Endothelial cell of umbilical vein (primary cell): ENCODE measurements around the gene ARF1.

Source experiments
- EZH2 ChIP-seq: IDR thresholded peaks from 2 replicates; pipeline ENCODE4 v1.6.1; 2012; ENCODE audit warnings: borderline replicate concordance, low read depth, mild to moderate bottlenecking, moderate library complexity, low read length, inconsistent platforms; ENCODE audit not compliant: severe bottlenecking
- POLR2A ChIP-seq: IDR thresholded peaks from 2 replicates; pipeline ENCODE4 v1.6.1; 2012; ENCODE audit warnings: low read depth, mild to moderate bottlenecking, control low read depth, low read length
- POLR2AphosphoS5 ChIP-seq: IDR thresholded peaks from 2 replicates; pipeline ENCODE4 v1.6.1; 2012; ENCODE audit warnings: low read depth, mild to moderate bottlenecking, control low read depth, low read length, moderate library complexity; ENCODE audit not compliant: insufficient read depth
- TF ChIP-seq, protein P1 (sequence below), 2 donors: IDR thresholded peaks; 1 replicate in 1 of 2; 2 replicates in 1 of 2; pipeline ENCODE4 v1.5.1; 2011; ENCODE audit warnings: low read length in 2 of 2, mild to moderate bottlenecking in 2 of 2, moderate library complexity in 2 of 2, control low read depth in 1 of 2, inconsistent platforms in 1 of 2, low read depth in 1 of 2; ENCODE audit not compliant: insufficient read depth in 1 of 2; ENCODE audit errors: extremely low read depth in 1 of 2

DNA sequence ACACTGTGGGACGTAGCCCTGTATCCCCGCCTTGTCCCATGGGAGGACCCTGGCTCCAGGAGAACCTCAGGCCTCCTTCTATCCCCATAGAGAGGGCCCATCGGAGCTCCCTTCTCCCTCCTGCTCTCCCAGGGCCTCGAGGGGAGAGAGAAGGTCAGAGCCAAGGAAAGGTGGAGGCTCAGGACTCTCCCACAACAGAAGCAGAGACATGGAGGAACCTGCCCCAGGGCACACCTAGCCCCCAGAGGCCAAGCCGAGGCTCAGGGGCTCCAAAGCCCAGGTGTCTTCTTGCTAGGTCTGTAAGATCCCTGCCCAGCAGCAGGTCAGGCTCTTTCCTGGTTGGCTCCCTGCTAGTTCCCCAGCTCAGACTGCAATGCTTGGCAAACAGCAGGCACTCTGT lies 34.4 kb upstream of the ARF1 start:
- TF ChIP-seq POLR2AphosphoS5 (no peak), POLR2A (no peak), EZH2 (no peak)
- TF ChIP-seq, protein P1, sequence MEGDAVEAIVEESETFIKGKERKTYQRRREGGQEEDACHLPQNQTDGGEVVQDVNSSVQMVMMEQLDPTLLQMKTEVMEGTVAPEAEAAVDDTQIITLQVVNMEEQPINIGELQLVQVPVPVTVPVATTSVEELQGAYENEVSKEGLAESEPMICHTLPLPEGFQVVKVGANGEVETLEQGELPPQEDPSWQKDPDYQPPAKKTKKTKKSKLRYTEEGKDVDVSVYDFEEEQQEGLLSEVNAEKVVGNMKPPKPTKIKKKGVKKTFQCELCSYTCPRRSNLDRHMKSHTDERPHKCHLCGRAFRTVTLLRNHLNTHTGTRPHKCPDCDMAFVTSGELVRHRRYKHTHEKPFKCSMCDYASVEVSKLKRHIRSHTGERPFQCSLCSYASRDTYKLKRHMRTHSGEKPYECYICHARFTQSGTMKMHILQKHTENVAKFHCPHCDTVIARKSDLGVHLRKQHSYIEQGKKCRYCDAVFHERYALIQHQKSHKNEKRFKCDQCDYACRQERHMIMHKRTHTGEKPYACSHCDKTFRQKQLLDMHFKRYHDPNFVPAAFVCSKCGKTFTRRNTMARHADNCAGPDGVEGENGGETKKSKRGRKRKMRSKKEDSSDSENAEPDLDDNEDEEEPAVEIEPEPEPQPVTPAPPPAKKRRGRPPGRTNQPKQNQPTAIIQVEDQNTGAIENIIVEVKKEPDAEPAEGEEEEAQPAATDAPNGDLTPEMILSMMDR (IDR thresholded peaks at IDR 0.05; ENCODE audit: extremely low read depth in 1 of 2, insufficient read depth in 1 of 2, low read depth in 1 of 2, low read length in 2 of 2): no peak
